ENCODE data around the gene RSAD2. TPM values are rescaled to one million over a fixed set of nuclear protein-coding genes. Genes with fewer than 3 reads are reported as not detected.
"Not testable (repeated sequence)": the region's sequence is repeated elsewhere in the genome, so short reads cannot be mapped to it uniquely, and the experiment has no call there.

RSAD2 gene
- total RNA-seq, 1 donor from 2014 or later, result 36.4 TPM

- no peak for DNase-seq (ENCODE audit: low spot score)
These were observed 13.3 kb upstream of the RSAD2 start for GRCh38 chr2:6864231-6864754.

- DNase-seq (ENCODE audit: low spot score), result no peak
These were observed 12.6 kb upstream of the RSAD2 start for GRCh38 chr2:6864923-6865345.

GRCh38 chr2:6865346-6866274 is 12.0 kb upstream of the RSAD2 start, which contains the start of gene CMPK2:
TSS of gene CMPK2 (minus strand) at chr2:6865907. CDS start at chr2:6865696, 211 bp downstream.
- DNase-seq (ENCODE audit: low spot score), result peak; percentile 64

DNA sequence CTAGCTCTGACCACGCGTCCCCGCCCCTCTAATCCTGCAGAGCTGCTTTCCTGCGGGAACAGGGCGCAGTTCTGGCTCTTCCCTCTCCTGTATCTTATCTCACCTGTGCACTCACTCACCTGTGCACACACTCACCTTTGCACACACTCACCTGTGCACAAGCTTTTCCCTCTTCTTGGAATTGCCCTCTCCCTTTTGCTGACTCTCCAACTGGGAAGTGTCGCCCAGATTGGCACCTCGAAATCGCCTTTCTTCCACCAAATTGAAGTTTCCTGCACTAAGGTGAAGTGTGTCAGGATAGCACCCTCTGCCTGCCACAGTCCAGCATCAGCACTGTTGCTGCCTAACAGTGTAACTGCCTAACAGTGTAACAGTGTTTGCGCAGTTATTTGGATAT is 11.3 kb upstream of the RSAD2 start:
- peak; percentile 55 for DNase-seq (ENCODE audit: low spot score)

- DNase-seq (ENCODE audit: low spot score), result no peak
These were observed 10.6 kb upstream of the RSAD2 start for GRCh38 chr2:6866982-6867381.

DNA sequence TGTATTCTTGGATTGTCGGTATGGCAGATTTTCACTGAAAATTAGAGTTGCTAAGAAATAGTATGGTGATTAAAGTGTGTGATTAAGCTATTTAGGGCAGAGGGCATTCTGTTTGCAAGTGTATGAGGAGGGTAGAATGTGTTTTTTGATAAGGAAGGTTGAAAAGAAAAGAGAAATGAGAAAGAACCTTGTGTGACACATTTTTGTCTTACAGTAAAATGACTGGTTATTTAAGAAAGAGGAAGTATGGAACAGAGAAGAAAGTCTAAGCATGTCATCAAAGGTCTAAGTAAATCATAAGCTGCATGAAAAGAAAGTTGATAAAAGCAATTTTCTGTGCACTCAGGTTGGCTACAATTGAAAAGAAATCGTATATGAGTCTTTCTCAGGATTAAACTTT is 5.2 kb upstream of the RSAD2 start:
- no peak for DNase-seq (ENCODE audit: low spot score)

GRCh38 chr2:6874032-6874431 is 3.5 kb upstream of the RSAD2 start:
- DNase-seq (ENCODE audit: low spot score), result no peak

- no peak for DNase-seq (ENCODE audit: low spot score)
These were observed 1.3 kb upstream of the RSAD2 start for GRCh38 chr2:6876309-6876708.

DNA sequence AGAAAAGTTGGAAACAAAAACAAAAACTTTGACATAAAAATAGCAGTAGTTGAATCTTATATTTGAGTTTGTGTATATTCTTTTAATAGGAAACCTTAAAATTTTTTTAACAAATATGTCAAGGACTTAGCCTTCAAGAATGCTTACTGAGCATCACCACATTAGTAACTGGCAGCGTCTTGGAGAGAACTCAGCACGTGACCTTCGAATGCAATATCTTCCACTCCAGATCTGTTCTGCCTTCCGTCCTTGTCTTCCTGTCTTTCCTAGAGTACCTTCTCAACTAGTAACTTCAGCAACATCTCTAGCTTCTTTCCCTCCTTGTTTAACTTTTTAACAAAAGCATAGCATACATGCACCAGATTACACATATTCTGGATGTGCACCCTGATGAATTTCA is 972 bp downstream of the RSAD2 start:
- DNase-seq (ENCODE audit: low spot score), result no peak

GRCh38 chr2:6879011-6879410 is 1.4 kb downstream of the RSAD2 start:
- no peak for DNase-seq (ENCODE audit: low spot score)

GRCh38 chr2:6880200-6880733 is 2.7 kb downstream of the RSAD2 start:
- no peak for DNase-seq (ENCODE audit: low spot score)

DNA sequence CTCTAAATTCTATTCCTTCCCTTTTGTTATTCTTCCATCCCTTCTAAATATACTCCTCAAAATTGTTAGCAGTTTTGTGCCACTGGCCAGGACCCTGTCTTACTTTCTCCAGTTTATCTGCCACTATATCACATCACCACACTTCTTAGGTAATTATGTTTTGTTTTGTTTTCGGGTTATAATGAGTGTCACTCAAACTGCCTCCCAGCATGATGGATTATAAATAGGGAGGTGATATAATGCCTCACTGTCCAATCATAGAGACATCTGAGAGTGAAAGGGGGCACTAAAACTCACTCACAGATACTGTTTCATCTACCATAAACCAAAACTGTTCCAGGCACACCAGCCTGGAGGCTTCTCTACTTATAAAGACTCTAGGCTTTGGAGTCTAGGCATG is 3.5 kb downstream of the RSAD2 start:
- no peak for DNase-seq (ENCODE audit: low spot score)

DNA sequence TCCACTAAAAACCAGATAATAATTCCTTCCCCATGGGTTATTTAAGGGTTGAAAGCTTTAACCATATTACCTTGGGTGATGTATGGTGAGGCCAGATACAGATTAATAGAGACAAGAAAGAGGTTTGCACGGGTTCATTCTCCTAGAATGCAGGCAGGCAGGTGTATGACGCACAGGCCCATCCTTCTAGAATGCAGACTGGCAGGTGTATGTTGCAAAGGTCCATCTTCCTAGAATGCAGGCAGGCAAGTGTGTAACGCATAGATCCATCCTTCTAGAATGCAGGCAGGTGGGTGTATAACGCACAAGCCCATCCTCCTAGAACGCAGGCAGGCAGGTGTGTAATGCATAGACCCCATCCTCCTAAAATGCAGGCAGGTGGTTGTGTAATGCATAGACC is 3.9 kb downstream of the RSAD2 start:
- DNase-seq (ENCODE audit: low spot score), result no peak

GRCh38 chr2:6883448-6884122 is 6.0 kb downstream of the RSAD2 start:
- DNase-seq (ENCODE audit: low spot score), result peak; percentile 22

GRCh38 chr2:6885551-6885950 is 8.0 kb downstream of the RSAD2 start:
- DNase-seq (ENCODE audit: low spot score), result no peak

DNA sequence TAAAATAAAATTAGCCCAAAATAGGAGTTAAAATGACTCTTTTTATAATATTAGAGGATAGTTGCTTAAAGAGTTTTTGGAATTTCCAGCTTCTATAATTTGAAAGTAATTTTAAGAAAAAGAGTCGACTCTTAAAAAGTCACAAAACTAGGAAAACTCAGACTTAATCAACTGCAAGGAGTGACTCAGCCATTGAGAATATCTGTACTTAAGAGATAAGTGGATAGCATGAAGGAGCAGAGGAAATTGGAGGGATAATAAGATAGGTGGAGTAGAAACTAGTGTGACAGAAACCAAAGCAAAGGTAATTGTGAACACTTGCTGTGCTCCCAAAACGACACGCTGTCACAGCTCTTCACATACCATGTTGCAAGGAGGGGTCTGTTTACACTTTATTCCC is 8.4 kb downstream of the RSAD2 start:
- DNase-seq (ENCODE audit: low spot score), result no peak

GRCh38 chr2:6887751-6888192 is 10.2 kb downstream of the RSAD2 start:
- no peak for DNase-seq (ENCODE audit: low spot score)

GRCh38 chr2:6888724-6889123 is 11.1 kb downstream of the RSAD2 start:
- no peak for DNase-seq (ENCODE audit: low spot score)

DNA sequence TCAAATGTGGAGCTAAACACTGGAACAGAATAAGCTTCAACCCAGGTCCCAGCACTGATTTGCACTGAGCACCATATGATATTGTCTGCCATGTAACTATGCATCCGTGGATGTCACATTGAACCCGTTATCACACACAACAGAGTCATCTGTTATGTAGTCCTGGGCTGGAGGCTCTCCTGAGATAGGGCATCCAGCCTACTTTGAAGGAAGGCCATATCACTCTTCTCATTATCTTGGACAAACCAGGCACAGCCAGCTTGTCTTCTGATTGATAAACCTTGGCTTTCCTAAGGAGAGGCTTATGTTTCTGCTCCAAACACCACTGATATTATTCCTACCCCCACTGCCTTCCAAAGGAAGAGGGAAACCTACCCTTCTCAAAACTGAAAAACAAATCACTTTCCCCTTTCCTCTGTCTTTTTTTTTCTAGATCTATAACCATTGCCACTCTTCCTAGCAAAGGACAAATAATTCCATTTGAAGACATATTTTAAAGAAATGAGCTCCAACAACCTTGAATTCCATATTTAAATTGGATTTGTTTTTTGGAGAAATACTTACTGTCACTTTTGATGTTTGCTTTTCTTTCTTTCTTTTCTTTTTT is 16.4 kb downstream of the RSAD2 start:
- DNase-seq (ENCODE audit: low spot score), result no peak

GRCh38 chr2:6896930-6897759 is 19.6 kb downstream of the RSAD2 start:
- peak; percentile 59 for DNase-seq (ENCODE audit: low spot score)

- DNase-seq (ENCODE audit: low spot score), result not testable (repeated sequence)
These were observed 25.0 kb downstream of the RSAD2 start for GRCh38 chr2:6902581-6902980.
